Suprapubic skin (tissue), 4 donors: ENCODE measurements around the gene TMEFF2. TPM values are rescaled to one million over a fixed set of nuclear protein-coding genes. Genes with fewer than 3 reads are reported as not detected.

ENCODE experiments used
- DNase-seq, 2 donors: peaks; one replicate each; pipeline ENCODE4 v3.0.0-alpha.2; 2019; ENCODE audit warnings: low spot score in 2 of 2
- H3K27ac ChIP-seq: fragments of 200-600 bp; sonication (generic); one replicate; pipeline ENCODE4 v1.5.1; 2019
- H3K27me3 ChIP-seq: fragments of 200-600 bp; sonication (generic); one replicate; pipeline ENCODE4 v1.5.1; 2019
- H3K36me3 ChIP-seq: fragments of 200-600 bp; sonication (generic); one replicate; pipeline ENCODE4 v1.5.1; 2019
- H3K4me1 ChIP-seq: fragments of 200-600 bp; sonication (generic); one replicate; pipeline ENCODE4 v1.5.1; 2019
- H3K4me3 ChIP-seq: fragments of 200-600 bp; sonication (generic); one replicate; pipeline ENCODE4 v1.5.1; 2019; ENCODE audit warnings: mild to moderate bottlenecking
- H3K9me3 ChIP-seq: fragments of 200-600 bp; sonication (generic); one replicate; pipeline ENCODE4 v1.5.1; 2019
- CTCF ChIP-seq, 2 donors: fragments of 200-600 bp in 1 of 2; fragments of 450-650 bp in 1 of 2; sonication (generic) in 1 of 2; IDR thresholded peaks; one replicate each; pipeline ENCODE4 v1.5.1; 2016 to 2019; ENCODE audit warnings: antibody characterized with exemption in 2 of 2, mild to moderate bottlenecking in 1 of 2, moderate library complexity in 1 of 2
- EP300 ChIP-seq: sonication (generic); formaldehyde crosslinking; IDR thresholded peaks from one replicate; pipeline ENCODE4 v1.6.1; 2017; ENCODE audit warnings: antibody characterized with exemption
- POLR2A ChIP-seq, 2 donors: fragments of 450-650 bp; IDR thresholded peaks; one replicate each; pipeline ENCODE4 v1.6.1; 2017; ENCODE audit warnings: antibody characterized with exemption in 2 of 2, mild to moderate bottlenecking in 2 of 2, moderate library complexity in 2 of 2
- POLR2AphosphoS5 ChIP-seq, 3 donors: sonication (generic); formaldehyde crosslinking; IDR thresholded peaks; one replicate each; pipeline ENCODE4 v1.6.1; 2017; ENCODE audit warnings: antibody characterized with exemption in 3 of 3
- WGBS: methylation state at CpG from one replicate; pipeline ENCODE4 v1.1.5; 2018; 5-methylcytosine and 5-hydroxymethylcytosine counted together
- total RNA-seq, 4 donors: library from RNA; depleted of rRNA; stranded (reverse); fragments of >200 nt; gene quantifications; one replicate each; pipeline ENCODE4 v1.1.0, GENCODE V29; 2016

The TMEFF2 gene
- total RNA-seq, 4 donors from 2014 or later = 0.36 TPM; not detected in 3

GRCh38 chr2:192161656-192162290 lies 33.0 kb downstream of the TMEFF2 start:
- Histone ChIP-seq H3K27me3 (peaks cover 7% of the 10 kb centered on the region), H3K27ac (no peak overlapping the region), H3K4me1 (peaks cover 5% of the 10 kb centered on the region), H3K36me3 (no peaks in the 10 kb centered on the region), H3K9me3 (no peaks in the 10 kb centered on the region), H3K4me3 (no peak overlapping the region)
- TF ChIP-seq POLR2AphosphoS5 (IDR thresholded peaks at IDR 0.05) (no peak), EP300 (no peak), CTCF (IDR thresholded peaks at IDR 0.05) (no peak), POLR2A (IDR thresholded peaks at IDR 0.05) (no peak)
- DNase-seq = no peak
- WGBS = 67% methylated on average over 2 of the region's 2 CpGs

GRCh38 chr2:192159736-192160135 lies 35.0 kb downstream of the TMEFF2 start:
- Histone ChIP-seq H3K4me3 (no peak overlapping the region), H3K36me3 (no peaks in the 10 kb centered on the region), H3K9me3 (no peaks in the 10 kb centered on the region), H3K4me1 (peaks cover 5% of the 10 kb centered on the region), H3K27me3 (no peaks in the 10 kb centered on the region), H3K27ac (no peak overlapping the region)
- WGBS = 54% methylated on average over 1 of the region's 1 CpG
- TF ChIP-seq EP300 (no peak), POLR2AphosphoS5 (IDR thresholded peaks at IDR 0.05) (no peak), POLR2A (IDR thresholded peaks at IDR 0.05) (no peak), CTCF (IDR thresholded peaks at IDR 0.05) (no peak)
- DNase-seq = no peak

DNA sequence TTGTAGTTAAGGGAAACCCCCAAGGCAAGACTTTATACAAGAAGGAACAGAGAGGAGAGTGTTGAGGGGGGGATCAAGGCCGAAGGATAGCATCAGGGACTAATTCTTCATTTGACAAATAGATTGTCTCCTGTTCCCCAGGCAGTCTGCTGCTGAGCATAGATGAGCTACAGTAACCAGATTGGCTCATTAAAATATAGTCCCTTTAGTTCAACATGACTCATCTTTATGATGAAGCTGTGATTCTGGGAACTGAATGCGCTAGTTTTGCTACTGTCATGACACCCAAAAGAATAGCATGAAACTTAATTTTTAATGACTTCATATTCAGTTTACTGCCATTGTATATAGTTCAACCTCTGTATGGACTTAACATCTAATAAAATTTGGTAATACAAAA lies 35.5 kb downstream of the TMEFF2 start:
- Histone ChIP-seq H3K9me3 (no peaks in the 10 kb centered on the region), H3K27me3 (no peaks in the 10 kb centered on the region), H3K27ac (no peak overlapping the region), H3K4me3 (no peak overlapping the region), H3K4me1 (peaks cover 5% of the 10 kb centered on the region), H3K36me3 (no peaks in the 10 kb centered on the region)
- WGBS = 77% methylated on average over 2 of the region's 2 CpGs
- TF ChIP-seq POLR2AphosphoS5 (IDR thresholded peaks at IDR 0.05) (no peak), POLR2A (IDR thresholded peaks at IDR 0.05) (no peak), EP300 (no peak), CTCF (IDR thresholded peaks at IDR 0.05) (no peak)
- DNase-seq = no peak

DNA sequence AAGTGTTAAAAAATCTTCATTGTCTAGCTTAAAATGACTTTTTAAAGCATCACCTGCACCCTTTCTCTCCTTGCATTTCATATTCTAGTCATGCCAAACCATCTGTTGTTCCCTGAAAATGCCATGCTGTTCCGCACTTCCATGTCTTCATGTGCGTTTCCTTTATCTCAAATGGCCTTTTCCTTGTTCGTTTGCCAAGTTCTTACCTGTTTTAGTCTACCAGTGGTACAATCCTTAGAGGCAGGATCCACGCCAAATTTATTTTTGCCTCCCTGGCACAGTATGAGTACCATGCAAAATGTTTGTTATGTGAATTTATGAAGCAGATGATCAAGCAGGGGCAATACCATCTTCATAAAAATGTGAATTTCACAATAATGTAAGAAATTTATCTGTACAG lies 37.0 kb downstream of the TMEFF2 start:
- Histone ChIP-seq H3K36me3 (no peaks in the 10 kb centered on the region), H3K27me3 (no peaks in the 10 kb centered on the region), H3K27ac (no peak overlapping the region), H3K4me3 (no peak overlapping the region), H3K9me3 (no peaks in the 10 kb centered on the region), H3K4me1 (peaks cover 5% of the 10 kb centered on the region)
- WGBS = 91% methylated on average over 4 of the region's 4 CpGs
- no peak for TF ChIP-seq EP300
- TF ChIP-seq POLR2A (IDR thresholded peaks at IDR 0.05) = no peak
- no peak for TF ChIP-seq CTCF (IDR thresholded peaks at IDR 0.05)
- no peak for DNase-seq

DNA sequence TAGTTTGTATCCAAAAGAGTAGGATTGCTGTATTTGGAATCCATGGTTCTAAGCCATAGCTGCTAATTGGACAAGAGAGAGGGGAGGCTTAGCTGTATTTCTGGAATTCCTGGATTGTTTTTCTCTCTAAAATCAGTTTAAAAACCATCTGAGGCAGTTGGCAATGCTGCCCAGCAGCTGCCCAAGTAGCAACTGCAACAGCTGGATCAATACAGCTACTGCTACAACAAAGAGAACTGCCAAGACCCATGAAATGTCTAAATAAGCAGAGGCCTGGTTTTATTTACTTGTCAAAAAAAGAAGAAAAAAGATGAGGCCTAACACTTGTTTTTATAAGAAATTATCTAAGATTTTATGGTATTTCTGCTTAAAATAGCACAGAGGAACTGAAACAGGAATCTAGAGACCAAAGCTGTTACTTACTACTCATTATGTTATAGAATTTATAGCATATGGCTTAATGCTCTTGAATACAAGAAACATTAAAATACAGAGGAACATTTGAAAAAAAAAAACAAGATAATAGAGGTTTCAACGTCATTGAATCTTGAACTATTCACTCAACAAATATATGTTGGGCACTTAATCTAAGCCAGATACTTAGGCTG lies 39.1 kb downstream of the TMEFF2 start:
- Histone ChIP-seq H3K27me3 (no peaks in the 10 kb centered on the region), H3K4me1 (no peaks in the 10 kb centered on the region), H3K36me3 (no peaks in the 10 kb centered on the region), H3K4me3 (no peak overlapping the region), H3K9me3 (no peaks in the 10 kb centered on the region), H3K27ac (no peak overlapping the region)
- no peak for DNase-seq
- no peak for TF ChIP-seq EP300
- TF ChIP-seq POLR2AphosphoS5 (IDR thresholded peaks at IDR 0.05) = no peak
- TF ChIP-seq CTCF (IDR thresholded peaks at IDR 0.05) = no peak
- no peak for TF ChIP-seq POLR2A (IDR thresholded peaks at IDR 0.05)
- 40% methylated on average over 1 of the region's 1 CpG for WGBS
